ENCODE data around the gene UFSP1. TPM values are rescaled to one million over a fixed set of nuclear protein-coding genes. Genes with fewer than 3 reads are reported as not detected.

The UFSP1 gene
- total and polyA plus RNA-seq, 2 of the 13 experiments (the other 11 are each of a cell fraction or from before 2014, with no cell fraction given): 0.65 to 3.3 TPM

GRCh38 chr7:100891568-100892247, 2.2 kb upstream of the UFSP1 start:
- no TSS peak for BruUV-seq (replicated peaks)
- ATAC-seq (no peak), FAIRE-seq (no peak), DNase-seq (ENCODE audit: low spot score) (no peak)
- whole genome bisulfite sequencing (ENCODE audit: low lambda C conversion rate): 45% methylated on average over 8 of the region's 8 CpGs
- Histone ChIP-seq H3K9ac (ENCODE audit: insufficient read depth, low read depth, low read length) (no peak overlapping the region), H3K9me3 (ENCODE audit: low read length) (no peaks in the 10 kb centered on the region), H3K79me2 (ENCODE audit: insufficient read depth, low read length) (peaks cover 10% of the 10 kb centered on the region), H3K36me3 (replicated peaks in 1 of 2; ENCODE audit: control insufficient read depth in 1 of 2, insufficient read depth in 2 of 2, low read length in 2 of 2) (peaks cover 1 to 20% of the 10 kb centered on the region in 2 experiments), H3K27me3 (ENCODE audit: control insufficient read depth in 1 of 2, insufficient read depth in 2 of 2, low read length in 2 of 2) (peaks cover 11 to 29% of the 10 kb centered on the region in 2 experiments), H4K20me1 (ENCODE audit: insufficient read depth, low read length) (no peaks in the 10 kb centered on the region), H3K27ac (ENCODE audit: extremely low read length, insufficient read depth, low read length) (no peak overlapping the region), H3K4me2 (ENCODE audit: low read depth, low read length) (no peak overlapping the region), H3K4me1 (ENCODE audit: insufficient read depth, low read length) (peaks cover 66% of the 10 kb centered on the region), H2AFZ (ENCODE audit: low read length) (no peak overlapping the region), H3K4me3 (replicated peaks in 1 of 3; ENCODE audit: insufficient read depth in 1 of 3, low read depth in 2 of 3, low read length in 3 of 3) (no peak overlapping the region)
- POLR2A ChIA-PET: interaction anchor here (1.0 kb wide), 1 partner anchor 17 kb away, joined by 3 read pairs; the partner anchor contains the start of gene SRRT
- in situ Hi-C loops (cut with HindIII; ENCODE audit: extremely low pct_ligation_motif_present, low pct_unique_long_range_greater_than_20kb) (loop anchor here (25.0 kb wide), 1 partner anchor 396 kb away; no protein-coding TSS in a partner anchor), intact Hi-C loops (cut with micrococcal nuclease; ENCODE audit: unreplicated experiment) (no loop called here)
- no peak for TF ChIP-seq HHEX (CRISPR knock-in tag; IDR thresholded peaks at IDR 0.05)
- TF ChIP-seq SP140L (CRISPR knock-in tag; IDR thresholded peaks at IDR 0.05; ENCODE audit: borderline replicate concordance): no peak
- no peak for TF ChIP-seq KLF15 (CRISPR knock-in tag; IDR thresholded peaks at IDR 0.05; ENCODE audit: borderline replicate concordance)
- TF ChIP-seq NR2F6 (IDR thresholded peaks at IDR 0.05): no peak
- TF ChIP-seq NR2F6 (CRISPR knock-in tag; IDR thresholded peaks at IDR 0.05): no peak
- TF ChIP-seq PAF1 (CRISPR knock-in tag; IDR thresholded peaks at IDR 0.05): no peak
- TF ChIP-seq RFX5 (IDR thresholded peaks at IDR 0.05; ENCODE audit: low read depth, low read length): no peak
- TF ChIP-seq POLR2G (IDR thresholded peaks at IDR 0.05; ENCODE audit: low read depth, low read length): no peak
- no peak for TF ChIP-seq ZSCAN5A (CRISPR knock-in tag; IDR thresholded peaks at IDR 0.05; ENCODE audit: borderline replicate concordance)
- no peak for TF ChIP-seq ZNF567 (CRISPR knock-in tag; IDR thresholded peaks at IDR 0.05; ENCODE audit: borderline replicate concordance)
- TF ChIP-seq ZNF800 (CRISPR knock-in tag; IDR thresholded peaks at IDR 0.05): no peak
- no peak for TF ChIP-seq ZKSCAN8 (CRISPR knock-in tag; IDR thresholded peaks at IDR 0.05; ENCODE audit: borderline replicate concordance)
- TF ChIP-seq HDAC6 (IDR thresholded peaks at IDR 0.05; ENCODE audit: low read depth, low read length): no peak
- no peak for TF ChIP-seq JUN (CRISPR knock-in tag; IDR thresholded peaks at IDR 0.05)
- no peak for TF ChIP-seq ZNF180 (CRISPR knock-in tag; IDR thresholded peaks at IDR 0.05; ENCODE audit: borderline replicate concordance, low read depth)
- no peak for TF ChIP-seq ZNF446 (CRISPR knock-in tag; IDR thresholded peaks at IDR 0.05)
- no peak for TF ChIP-seq GTF2F1 (IDR thresholded peaks at IDR 0.05; ENCODE audit: low read length)
- TF ChIP-seq ZNF432 (CRISPR knock-in tag; IDR thresholded peaks at IDR 0.05; ENCODE audit: borderline replicate concordance): no peak
- CTCF ChIA-PET (ENCODE audit: low intra/inter-chr PET ratio, low total read pairs): no interaction called here

Data from HepG2 (cell line).